ENCODE measurements around the gene MYRIP. TPM values are rescaled to one million over a fixed set of nuclear protein-coding genes. Genes with fewer than 3 reads are reported as not detected.
"Not testable (repeated sequence)": the region's sequence is repeated elsewhere in the genome, so short reads cannot be mapped to it uniquely, and the experiment has no call there.

MYRIP gene
- total and polyA plus RNA-seq, 10 donors, result 1.5 to 35.2 (median 16.2) TPM

- intact Hi-C loops (cut with DNase I; ENCODE audit: low total_unique reads), result no loop called here
- H3K27ac ChIP-seq, result no peak overlapping the region
- WGBS, 5 donors, result 79 to 85% (median 83%) methylated on average over 4 of the region's 4 CpGs
Measured at GRCh38 chr3:40068636-40069035, 259.2 kb downstream of the MYRIP start.

GRCh38 chr3:40070816-40071215, 261.4 kb downstream of the MYRIP start:
- no peak for DNase-seq
- TF ChIP-seq POLR2AphosphoS5 (IDR thresholded peaks at IDR 0.05), result no peak
- 87 to 100% (median 94%) methylated on average over 1 of the region's 1 CpG for WGBS, 5 donors
- Histone ChIP-seq H3K9me3 (no peaks in the 10 kb centered on the region), H3K27ac (no peak overlapping the region), H3K27me3 (replicated peaks in 1 of 7) (peaks cover 0 to 4% (median 0%) of the 10 kb centered on the region in 7 donors), H3K4me1 (no peaks in the 10 kb centered on the region), H3K4me3 (no peak overlapping the region), H3K36me3 (no peaks in the 10 kb centered on the region)
- intact Hi-C loops (cut with DNase I; ENCODE audit: low total_unique reads), result no loop called here

More at GRCh38 chr3:40068636-40069035, 259.2 kb downstream of the MYRIP start:
- Histone ChIP-seq H3K27me3 (replicated peaks in 1 of 7) (peaks cover 0 to 3% (median 0%) of the 10 kb centered on the region in 7 donors), H3K4me1 (no peaks in the 10 kb centered on the region), H3K9me3 (no peaks in the 10 kb centered on the region), H3K36me3 (no peaks in the 10 kb centered on the region), H3K4me3 (no peak overlapping the region)
- TF ChIP-seq POLR2A (IDR thresholded peaks at IDR 0.05) (no peak), POLR2AphosphoS5 (IDR thresholded peaks at IDR 0.05) (no peak)
- no peak for DNase-seq

GRCh38 chr3:40071683-40072238, 262.4 kb downstream of the MYRIP start:
- 80 to 96% (median 87%) methylated on average over 3 of the region's 3 CpGs for WGBS, 5 donors
- DNase-seq, result no peak
- no peak for TF ChIP-seq CTCF (IDR thresholded peaks at IDR 0.05 in 8 of 11, conservative IDR thresholded peaks at IDR 0.05 in 3 of 11)
- no peak for TF ChIP-seq POLR2A (IDR thresholded peaks at IDR 0.05)
- TF ChIP-seq POLR2AphosphoS5 (IDR thresholded peaks at IDR 0.05), result no peak

GRCh38 chr3:40073310-40074007, 264.1 kb downstream of the MYRIP start:
- H3K27me3 ChIP-seq (replicated peaks in 1 of 7), result peaks cover 0 to 4% (median 0%) of the 10 kb centered on the region in 7 donors
- H3K4me1 ChIP-seq, result no peaks in the 10 kb centered on the region
- no peaks in the 10 kb centered on the region for H3K36me3 ChIP-seq
- WGBS, 5 donors, result 67 to 72% (median 67%) methylated on average over 11 of the region's 11 CpGs
- intact Hi-C loops (cut with DNase I; ENCODE audit: low total_unique reads), result no loop called here
- H3K9me3 ChIP-seq, result no peaks in the 10 kb centered on the region
- H3K27ac ChIP-seq, result no peak overlapping the region
- H3K4me3 ChIP-seq, result no peak overlapping the region
- no peak for DNase-seq
- no peak for TF ChIP-seq POLR2A (IDR thresholded peaks at IDR 0.05)
- no peak for TF ChIP-seq CTCF (IDR thresholded peaks at IDR 0.05 in 8 of 11, conservative IDR thresholded peaks at IDR 0.05 in 3 of 11)

More at GRCh38 chr3:40071683-40072238, 262.4 kb downstream of the MYRIP start:
- H3K27me3 ChIP-seq (replicated peaks in 1 of 7), result peaks cover 0 to 4% (median 0%) of the 10 kb centered on the region in 7 donors
- intact Hi-C loops (cut with DNase I; ENCODE audit: low total_unique reads), result no loop called here
- H3K4me1 ChIP-seq, result no peaks in the 10 kb centered on the region
- no peaks in the 10 kb centered on the region for H3K36me3 ChIP-seq
- no peak overlapping the region for H3K27ac ChIP-seq
- H3K4me3 ChIP-seq, result no peak overlapping the region
- no peaks in the 10 kb centered on the region for H3K9me3 ChIP-seq

- H3K27ac ChIP-seq; H3K4me3 ChIP-seq; DNase-seq; H3K4me1 ChIP-seq; intact Hi-C loops (cut with DNase I; ENCODE audit: low total_unique reads); H3K27me3 ChIP-seq (replicated peaks in 1 of 7); H3K36me3 ChIP-seq: not testable (repeated sequence)
- peaks cover 0 to 16% (median 10%) of the 10 kb centered on the region in 8 donors for H3K9me3 ChIP-seq
- 87 to 95% (median 91%) methylated on average over 6 of the region's 6 CpGs for WGBS, 5 donors
Measured at GRCh38 chr3:40077139-40077538, 267.7 kb downstream of the MYRIP start.

GRCh38 chr3:40077828-40078492, 268.6 kb downstream of the MYRIP start:
- H3K9me3 ChIP-seq, result peaks cover 0 to 17% (median 10%) of the 10 kb centered on the region in 8 donors
- H3K4me1 ChIP-seq; DNase-seq; H3K36me3 ChIP-seq; H3K27ac ChIP-seq; H3K27me3 ChIP-seq (replicated peaks in 1 of 7); intact Hi-C loops (cut with DNase I; ENCODE audit: low total_unique reads); H3K4me3 ChIP-seq: not testable (repeated sequence)
- 95 to 98% (median 97%) methylated on average over 15 to 41 of the region's 41 CpGs for WGBS, 5 donors
